BJ (cell line): ENCODE measurements around the gene PDIA6. TPM values are rescaled to one million over a fixed set of nuclear protein-coding genes. Genes with fewer than 3 reads are reported as not detected.

Experiments
- CTCF ChIA-PET: fragments of 350-600 bp; formaldehyde crosslinking; extraction: SDS; loops from one replicate; lab custom pipeline; 2021; ENCODE audit warnings: antibody characterized with exemption, inconsistent platforms; lab: Yijun Ruan, JAX
- POLR2A ChIA-PET: fragments of 300-600 bp; sonication (Branson Sonifier 250); formaldehyde crosslinking; extraction: SDS; loops from one replicate; lab custom pipeline; 2021; ENCODE audit warnings: antibody characterized with exemption; lab: Charles Lee
- DNase-seq: peaks from one replicate; pipeline ENCODE4 v3.0.0-alpha.2; 2011; ENCODE audit warnings: low read depth
- H3K27me3 ChIP-seq: 2 replicates; pipeline ENCODE4 v1.6.0; 2011; ENCODE audit warnings: low read length; ENCODE audit not compliant: control insufficient read depth, insufficient read depth
- H3K36me3 ChIP-seq: 2 replicates; pipeline ENCODE4 v1.5.1; 2011; ENCODE audit warnings: low read length; ENCODE audit not compliant: control insufficient read depth, insufficient read depth
- H3K4me3 ChIP-seq: 2 replicates; pipeline ENCODE4 v1.5.1; 2011; ENCODE audit warnings: low read depth, mild to moderate bottlenecking, control low read depth, low read length
- polyA plus RNA-seq: library from polyadenylated mRNA; depleted of rRNA; stranded (reverse); fragments of >200 nt; gene quantifications from 2 replicates; pipeline ENCODE4 v1.2.3, GENCODE V29; 2011
- TF ChIP-seq, protein P1 (sequence below): IDR thresholded peaks from 2 replicates; pipeline ENCODE4 v1.5.1; 2011; ENCODE audit warnings: low read depth, mild to moderate bottlenecking, control low read depth, inconsistent platforms, low read length, moderate library complexity; ENCODE audit not compliant: insufficient read depth

Gene PDIA6
- polyA plus RNA-seq, 1 experiment = 238 TPM

DNA sequence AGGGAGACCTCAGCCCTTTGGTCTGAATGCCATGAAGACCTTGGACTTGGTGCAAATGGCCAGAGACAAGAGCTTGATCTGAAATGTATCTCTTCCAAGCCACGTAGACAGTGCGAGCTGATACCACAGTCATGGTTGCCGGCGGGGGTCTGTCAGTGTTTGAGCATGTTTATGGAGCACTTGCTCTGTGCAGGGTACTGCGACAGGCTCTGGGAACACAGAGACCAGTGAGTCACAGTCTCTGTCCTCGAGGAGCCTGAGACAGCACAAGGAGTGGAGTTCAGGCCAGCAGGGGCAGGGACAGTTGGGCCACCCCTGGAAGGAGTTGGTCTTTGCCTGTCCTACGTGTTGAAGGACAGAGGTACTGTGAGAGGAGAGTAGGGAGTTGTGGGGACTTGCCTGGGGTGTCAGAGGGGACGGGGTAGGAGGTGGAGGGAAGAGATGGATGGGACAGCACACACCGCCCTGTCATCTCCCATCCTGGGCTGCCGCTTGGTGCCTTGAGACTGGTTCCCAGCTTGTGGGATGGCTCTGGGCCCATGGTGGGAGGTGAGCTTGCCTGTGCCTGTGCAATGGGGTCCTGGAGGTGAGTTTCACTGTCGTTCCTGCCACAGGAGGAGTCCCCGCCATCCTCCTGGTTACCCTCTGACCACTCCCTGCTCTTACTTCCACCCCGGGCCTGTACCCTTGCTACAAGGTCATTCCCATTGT lies 51.6 kb downstream of the PDIA6 start:
- no peak for DNase-seq
- peaks cover 2% of the 10 kb centered on the region; the same call in 1 of the 2 replicates for H3K27me3 ChIP-seq
- no peaks in the 10 kb centered on the region for H3K36me3 ChIP-seq
- ChIA-PET CTCF (no interaction called here), POLR2A (no interaction called here)
- TF ChIP-seq, protein P1, sequence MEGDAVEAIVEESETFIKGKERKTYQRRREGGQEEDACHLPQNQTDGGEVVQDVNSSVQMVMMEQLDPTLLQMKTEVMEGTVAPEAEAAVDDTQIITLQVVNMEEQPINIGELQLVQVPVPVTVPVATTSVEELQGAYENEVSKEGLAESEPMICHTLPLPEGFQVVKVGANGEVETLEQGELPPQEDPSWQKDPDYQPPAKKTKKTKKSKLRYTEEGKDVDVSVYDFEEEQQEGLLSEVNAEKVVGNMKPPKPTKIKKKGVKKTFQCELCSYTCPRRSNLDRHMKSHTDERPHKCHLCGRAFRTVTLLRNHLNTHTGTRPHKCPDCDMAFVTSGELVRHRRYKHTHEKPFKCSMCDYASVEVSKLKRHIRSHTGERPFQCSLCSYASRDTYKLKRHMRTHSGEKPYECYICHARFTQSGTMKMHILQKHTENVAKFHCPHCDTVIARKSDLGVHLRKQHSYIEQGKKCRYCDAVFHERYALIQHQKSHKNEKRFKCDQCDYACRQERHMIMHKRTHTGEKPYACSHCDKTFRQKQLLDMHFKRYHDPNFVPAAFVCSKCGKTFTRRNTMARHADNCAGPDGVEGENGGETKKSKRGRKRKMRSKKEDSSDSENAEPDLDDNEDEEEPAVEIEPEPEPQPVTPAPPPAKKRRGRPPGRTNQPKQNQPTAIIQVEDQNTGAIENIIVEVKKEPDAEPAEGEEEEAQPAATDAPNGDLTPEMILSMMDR = no peak
- H3K4me3 ChIP-seq = no peak overlapping the region

DNA sequence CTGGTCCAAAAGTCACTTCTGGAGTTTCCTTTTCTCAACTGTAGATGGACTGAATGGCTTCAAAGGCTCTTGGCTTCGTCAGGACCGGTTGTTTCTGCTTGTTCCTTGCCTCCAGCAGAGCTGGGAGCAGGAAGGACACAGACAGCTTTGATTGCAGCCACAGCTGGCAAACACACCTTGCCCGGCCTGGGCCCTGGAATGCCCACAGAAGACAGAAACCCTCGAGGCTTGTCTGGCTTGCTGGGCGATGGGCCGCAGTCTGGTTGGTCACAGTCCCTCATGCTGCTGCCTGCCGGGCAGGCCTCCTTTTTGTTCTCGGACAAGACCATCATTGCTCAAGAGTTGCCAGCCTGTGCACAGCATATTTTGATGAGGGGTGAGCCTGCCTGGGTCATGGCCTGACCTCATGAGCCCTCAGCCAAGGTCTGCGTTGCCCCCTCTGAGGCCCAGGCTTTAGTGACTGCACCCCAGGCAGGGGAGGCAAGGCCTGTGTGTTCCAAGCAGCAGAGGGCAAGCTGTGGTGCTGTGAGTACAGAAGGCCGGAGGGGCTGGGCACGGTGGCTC lies 53.4 kb downstream of the PDIA6 start:
- Histone ChIP-seq H3K27me3 (no peaks in the 10 kb centered on the region), H3K36me3 (no peaks in the 10 kb centered on the region), H3K4me3 (no peak overlapping the region)
- CTCF ChIA-PET = no interaction called here
- TF ChIP-seq, protein P1 = no peak
- POLR2A ChIA-PET = no interaction called here
- no peak for DNase-seq

DNA sequence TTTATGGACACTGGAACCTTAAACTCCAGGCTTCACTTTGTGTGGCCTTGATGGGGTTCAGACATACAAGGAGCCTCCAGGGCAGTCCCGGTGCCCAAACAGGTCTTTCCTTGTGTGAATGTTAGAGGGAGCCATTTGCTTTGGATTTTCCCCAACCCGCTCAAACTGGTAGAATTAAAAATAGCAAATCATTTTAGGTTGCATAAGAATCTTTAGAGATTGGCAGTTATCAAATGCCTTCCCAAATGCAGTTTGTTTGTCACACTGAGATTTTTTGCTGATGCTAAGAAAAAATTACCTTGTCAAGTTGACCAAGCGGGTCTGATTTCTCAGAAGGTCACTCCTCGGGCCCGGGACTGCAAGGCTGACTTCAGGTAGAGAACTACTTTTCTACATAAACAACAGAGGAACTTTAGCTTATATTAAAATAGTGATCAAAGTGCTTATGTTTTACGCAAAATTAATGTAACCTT lies 54.7 kb downstream of the PDIA6 start:
- ChIA-PET CTCF (no interaction called here), POLR2A (no interaction called here)
- Histone ChIP-seq H3K27me3 (no peaks in the 10 kb centered on the region), H3K4me3 (no peak overlapping the region), H3K36me3 (no peaks in the 10 kb centered on the region)
- TF ChIP-seq, protein P1 = no peak
- no peak for DNase-seq

DNA sequence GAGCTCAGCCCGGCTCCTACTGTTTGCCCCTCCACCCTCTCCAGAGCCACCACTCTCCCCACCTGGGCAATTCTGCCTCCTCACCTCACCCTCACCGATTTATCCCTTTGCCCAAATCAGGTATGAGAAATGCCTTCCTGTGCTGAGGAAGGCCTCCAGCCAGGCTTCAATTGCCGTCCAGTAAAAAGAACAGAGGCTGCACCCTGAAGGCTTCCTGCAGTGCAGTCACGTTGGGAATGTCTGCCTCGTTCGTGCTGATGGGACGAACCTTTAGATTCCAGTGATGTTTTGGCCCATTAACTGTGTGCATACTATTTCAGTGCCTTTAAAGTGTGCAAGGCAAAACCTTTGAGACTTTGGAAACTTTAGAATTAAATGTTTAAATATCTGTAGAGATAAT lies 57.0 kb downstream of the PDIA6 start:
- no peak for DNase-seq
- TF ChIP-seq, protein P1 = no peak
- Histone ChIP-seq H3K36me3 (no peaks in the 10 kb centered on the region), H3K4me3 (no peak overlapping the region), H3K27me3 (peaks cover 2% of the 10 kb centered on the region; the same call in 1 of the 2 replicates)
- ChIA-PET CTCF (no interaction called here), POLR2A (no interaction called here)

DNA sequence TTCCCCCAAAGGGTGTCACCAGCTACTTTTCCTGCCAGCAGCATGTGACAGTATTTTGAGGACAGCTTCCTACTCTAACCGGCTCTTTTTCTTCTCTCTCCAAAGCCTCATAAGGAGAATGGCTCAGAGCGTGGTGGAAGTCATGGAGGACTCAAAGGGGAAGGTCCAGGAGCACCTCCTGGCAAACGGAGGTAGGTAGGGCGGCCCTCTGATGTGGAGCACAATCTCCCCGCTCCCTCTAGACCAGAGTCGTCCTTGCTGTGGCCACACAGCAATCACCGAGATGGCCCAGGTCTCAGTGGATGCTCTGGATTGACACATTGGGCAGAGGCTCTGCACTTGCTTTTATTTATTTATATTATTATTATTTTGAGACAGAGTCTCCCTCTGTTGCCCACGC lies 58.7 kb downstream of the PDIA6 start:
- ChIA-PET CTCF (interaction anchor here (0.6 to 1.8 kb wide), 5 partner anchors 8 to 371 kb away, joined by 3 to 4 read pairs (median 3); no protein-coding TSS in a partner anchor), POLR2A (no interaction called here)
- H3K4me3 ChIP-seq = no peak overlapping the region
- H3K36me3 ChIP-seq = no peaks in the 10 kb centered on the region
- TF ChIP-seq, protein P1 = no peak
- H3K27me3 ChIP-seq = peaks cover 2% of the 10 kb centered on the region; the same call in 1 of the 2 replicates
- DNase-seq = no peak
